H1 (cell line): ENCODE data around the gene USP37. TPM values are rescaled to one million over a fixed set of nuclear protein-coding genes. Genes with fewer than 3 reads are reported as not detected.

Source experiments
- ATF3 ChIP-seq: IDR thresholded peaks from 2 replicates; pipeline ENCODE4 v1.6.1; 2011; ENCODE audit warnings: low read depth, mild to moderate bottlenecking, low read length; ENCODE audit not compliant: insufficient read depth
- CBX5 ChIP-seq: fragments of 300-800, 300-1000 bp; sonication (generic); IDR thresholded peaks from 2 replicates; pipeline ENCODE4 v1.7.1; 2016; ENCODE audit warnings: antibody characterized with exemption, low read length, low read depth
- CHD7 ChIP-seq: fragments of 300-600 bp; sonication (generic); IDR thresholded peaks from 2 replicates; pipeline ENCODE4 v1.7.1; 2012; ENCODE audit warnings: low read length, moderate library complexity, mild to moderate bottlenecking, inconsistent platforms; ENCODE audit not compliant: insufficient replicate concordance
- MAX ChIP-seq: IDR thresholded peaks from 2 replicates; pipeline ENCODE4 v1.6.1; 2012; ENCODE audit warnings: inconsistent platforms
- SIN3A ChIP-seq, 2 experiments: IDR thresholded peaks in 1 of 2; conservative IDR thresholded peaks in 1 of 2; 2 replicates each; pipeline ENCODE4 v1.6.1; 2011 to 2012; ENCODE audit warnings: low read length in 2 of 2, improper control_type of control experiment in 1 of 2, low read depth in 1 of 2, mild to moderate bottlenecking in 1 of 2
- SIX5 ChIP-seq: IDR thresholded peaks from 2 replicates; pipeline ENCODE4 v1.6.1; 2011; ENCODE audit warnings: mild to moderate bottlenecking, low read depth, low read length
- SP2 ChIP-seq: IDR thresholded peaks from 2 replicates; pipeline ENCODE4 v1.6.1; 2012; ENCODE audit warnings: mild to moderate bottlenecking, low read length, inconsistent platforms
- polyA plus RNA-seq, 7 experiments: library from polyadenylated mRNA; depleted of rRNA in 3 of 7; stranded (reverse) in 5 of 7; unstranded in 2 of 7; fragments of >200 nt in 5 of 7; fragments of 200-250 nt in 2 of 7; gene quantifications; 1 replicate in 5 of 7; 2 replicates in 1 of 7; 4 replicates in 1 of 7; pipeline versions ENCODE4 v1.2.1 to v1.2.3, GENCODE V29; 2011 to 2013; ENCODE audit warnings: missing spikeins in 2 of 7, mixed read lengths in 2 of 7
- total RNA-seq: library from RNA; stranded (reverse); fragmentation: NEBNext Ultra II Directional; extraction: Animal tissue kit (Norgen Biotek cat#: 25700); gene quantifications from 2 replicates; pipeline ENCODE4 v1.2.1, GENCODE V29; 2021

The USP37 gene
- total and polyA plus RNA-seq, 2 of the 8 experiments (the other 6 are each of a cell fraction or from before 2014, with no cell fraction given) = 3.8 to 29.1 TPM

GRCh38 chr2:218478544-218478943 is 89.6 kb downstream of the USP37 start (continued):
- no peak for TF ChIP-seq CHD7
- no peak for TF ChIP-seq MAX
- no peak for TF ChIP-seq ATF3
- TF ChIP-seq CBX5 = no peak
- TF ChIP-seq SP2 = no peak
- no peak for TF ChIP-seq SIN3A (conservative IDR thresholded peaks at IDR 0.05 in 1 of 2, IDR thresholded peaks at IDR 0.05 in 1 of 2; ENCODE audit: low read depth in 1 of 2, low read length in 2 of 2)
- TF ChIP-seq SIX5 = no peak
